IPS-18a (cell line): ENCODE data around the gene TOX4.

ENCODE experiments used
- H3K27ac ChIP-seq: one replicate; pipeline ENCODE4 v1.5.1; 2013; ENCODE audit warnings: low read length
- H3K27me3 ChIP-seq: one replicate; pipeline ENCODE4 v1.6.1; 2013; ENCODE audit warnings: mild to moderate bottlenecking, low read length; ENCODE audit not compliant: control insufficient read depth, insufficient read depth
- H3K36me3 ChIP-seq: one replicate; pipeline ENCODE4 v1.6.1; 2013; ENCODE audit warnings: low read depth, low read length; ENCODE audit not compliant: control insufficient read depth
- H3K4me1 ChIP-seq: one replicate; pipeline ENCODE4 v1.6.1; 2013; ENCODE audit warnings: low read depth, low read length; ENCODE audit not compliant: control insufficient read depth
- H3K4me3 ChIP-seq: one replicate; pipeline ENCODE4 v1.5.1; 2013; ENCODE audit warnings: low read length
- H3K9ac ChIP-seq: one replicate; pipeline ENCODE4 v1.6.1; 2013; ENCODE audit warnings: mild to moderate bottlenecking, low read length, moderate library complexity
- H3K9me3 ChIP-seq: one replicate; pipeline ENCODE4 v1.6.1; 2013; ENCODE audit warnings: low read depth, low read length; ENCODE audit not compliant: control insufficient read depth

The TOX4 gene

GRCh38 chr14:21526672-21527317, 49.8 kb downstream of the TOX4 start:
- no peaks in the 10 kb centered on the region for H3K27me3 ChIP-seq
- peak overlapping the region; percentile 95 for H3K27ac ChIP-seq
- H3K4me1 ChIP-seq: peaks cover 69% of the 10 kb centered on the region
- peak overlapping the region; percentile 72 for H3K9ac ChIP-seq
- peaks cover 36% of the 10 kb centered on the region for H3K36me3 ChIP-seq
- H3K9me3 ChIP-seq: no peaks in the 10 kb centered on the region
- H3K4me3 ChIP-seq: peak overlapping the region; percentile 77

DNA sequence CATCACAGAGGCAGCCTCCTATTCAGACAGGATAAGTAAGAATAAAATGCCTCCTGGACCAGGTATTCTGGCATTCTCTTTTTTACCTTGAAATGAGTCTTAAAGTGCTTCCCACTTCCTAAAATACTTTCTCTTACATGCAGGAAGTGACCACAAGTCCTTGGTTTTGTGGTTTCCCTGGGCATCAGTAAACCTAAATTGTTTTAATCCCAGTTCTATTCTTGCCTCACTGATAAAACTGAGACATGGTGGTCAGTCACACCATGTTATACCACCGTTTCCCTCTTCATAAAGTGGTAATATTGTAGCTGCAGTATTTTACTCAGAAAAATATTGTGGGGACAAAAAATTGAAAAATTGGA, 50.3 kb downstream of the TOX4 start:
- Histone ChIP-seq H3K4me3 (peak overlapping the region; percentile 77), H3K27me3 (no peaks in the 10 kb centered on the region), H3K4me1 (peaks cover 66% of the 10 kb centered on the region), H3K9ac (peak overlapping the region; percentile 72), H3K36me3 (peaks cover 31% of the 10 kb centered on the region), H3K27ac (peak overlapping the region; percentile 95), H3K9me3 (no peaks in the 10 kb centered on the region)

DNA sequence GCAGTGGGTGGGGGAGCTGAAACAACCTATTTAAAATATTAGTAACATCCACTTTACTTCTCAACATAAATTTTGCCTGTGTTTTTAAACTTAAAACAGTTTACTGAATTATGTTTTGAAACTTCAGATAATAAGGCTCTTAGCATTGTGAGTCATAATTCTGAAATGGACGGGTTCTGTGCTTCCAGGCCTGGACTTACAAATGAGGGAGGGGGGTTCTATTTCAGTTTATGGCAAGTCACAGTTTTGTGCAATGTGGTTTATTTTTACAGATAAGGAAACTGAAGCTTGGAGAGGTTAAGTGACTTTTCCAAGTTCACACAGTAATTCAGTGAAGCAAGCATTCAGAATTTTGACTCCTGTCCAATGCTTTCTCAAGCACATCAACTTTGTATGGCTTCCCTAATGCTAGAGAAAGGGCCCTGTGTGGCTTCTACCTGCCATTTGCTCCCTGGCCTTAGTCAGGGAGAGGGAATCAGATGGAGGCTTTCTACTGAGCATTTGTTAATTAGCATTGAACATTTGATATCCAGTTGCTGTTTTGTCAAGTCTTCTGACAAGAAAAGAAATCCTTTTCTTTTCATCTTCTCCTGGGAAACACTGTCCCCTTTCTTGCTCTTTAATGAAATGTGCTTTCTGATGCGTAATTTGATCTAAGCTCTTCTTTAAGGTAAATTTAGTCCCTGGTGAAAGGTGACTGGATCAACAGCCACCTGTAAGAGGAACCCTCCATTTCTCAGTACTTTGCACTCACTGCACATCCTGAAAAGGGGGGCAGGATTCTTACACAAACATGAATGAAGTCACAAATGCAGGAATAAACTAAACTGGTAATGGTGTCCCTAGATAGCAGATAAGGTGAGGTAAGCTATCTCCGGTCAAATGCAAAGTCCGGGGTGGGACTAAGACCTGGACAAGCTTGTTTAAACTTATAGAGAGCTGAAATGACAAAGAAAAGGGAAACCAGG, 51.7 kb downstream of the TOX4 start:
- peak overlapping the region; percentile 10 for H3K4me3 ChIP-seq
- peak overlapping the region; percentile 67 for H3K27ac ChIP-seq
- no peaks in the 10 kb centered on the region for H3K9me3 ChIP-seq
- peaks cover 17% of the 10 kb centered on the region for H3K36me3 ChIP-seq
- peak overlapping the region; percentile 72 for H3K9ac ChIP-seq
- H3K27me3 ChIP-seq: no peaks in the 10 kb centered on the region
- H3K4me1 ChIP-seq: peaks cover 61% of the 10 kb centered on the region

DNA sequence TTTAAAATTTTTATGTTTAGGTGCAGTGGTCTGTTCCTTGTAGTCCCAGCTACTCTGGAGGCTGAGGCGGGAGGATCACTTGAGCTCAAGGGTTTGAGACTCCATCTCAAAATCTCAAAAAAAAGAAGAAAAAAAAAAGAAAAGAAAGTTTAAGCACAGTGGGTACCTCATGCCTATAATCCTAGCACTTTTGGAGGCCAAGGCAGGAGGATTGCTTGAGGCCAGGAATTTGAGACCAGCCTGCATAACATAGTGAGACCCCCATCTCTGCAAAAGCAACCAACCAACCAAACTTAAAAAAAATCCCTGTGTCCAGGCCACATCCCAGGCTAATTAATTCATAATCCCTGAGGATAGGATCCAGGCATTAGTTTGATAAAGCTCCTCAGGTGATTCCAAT, 52.5 kb downstream of the TOX4 start:
- peaks cover 9% of the 10 kb centered on the region for H3K36me3 ChIP-seq
- H3K9me3 ChIP-seq: no peaks in the 10 kb centered on the region
- H3K4me3 ChIP-seq: no peak overlapping the region
- H3K27me3 ChIP-seq: no peaks in the 10 kb centered on the region
- H3K9ac ChIP-seq: peak overlapping the region; percentile 72
- peak overlapping the region; percentile 67 for H3K27ac ChIP-seq
- H3K4me1 ChIP-seq: peaks cover 59% of the 10 kb centered on the region

DNA sequence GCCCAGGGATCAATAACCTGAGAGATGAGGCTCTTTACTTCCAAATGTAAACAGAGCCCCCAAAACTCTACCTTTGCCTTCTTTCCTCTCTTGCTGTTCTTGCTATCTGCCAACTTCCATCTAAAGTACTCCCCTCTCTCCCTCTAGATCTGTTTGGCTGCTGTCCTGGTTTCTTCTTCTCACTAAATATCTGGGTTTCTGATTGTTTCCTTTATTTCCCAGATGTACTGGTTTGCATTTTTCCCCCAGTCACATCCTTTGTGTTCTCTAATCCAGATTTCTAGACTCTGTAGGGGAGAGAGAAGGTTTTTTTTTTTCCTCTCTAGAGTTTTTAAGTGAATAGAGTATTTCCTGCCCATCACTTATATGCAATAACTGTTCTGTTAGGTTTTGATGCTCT, 56.3 kb downstream of the TOX4 start:
- Histone ChIP-seq H3K36me3 (peaks cover under 1% of the 10 kb centered on the region), H3K9me3 (no peaks in the 10 kb centered on the region), H3K4me3 (peak overlapping the region; percentile 93), H3K4me1 (peaks cover 50% of the 10 kb centered on the region), H3K9ac (peak overlapping the region; percentile 98), H3K27me3 (no peaks in the 10 kb centered on the region), H3K27ac (peak overlapping the region; percentile 77)

- Histone ChIP-seq H3K36me3 (no peaks in the 10 kb centered on the region), H3K27me3 (no peaks in the 10 kb centered on the region), H3K9ac (peak overlapping the region; percentile 98), H3K27ac (peak overlapping the region; percentile 77), H3K9me3 (no peaks in the 10 kb centered on the region), H3K4me1 (peaks cover 50% of the 10 kb centered on the region), H3K4me3 (peak overlapping the region; percentile 93)
Observed at GRCh38 chr14:21534576-21534975, 57.6 kb downstream of the TOX4 start.

DNA sequence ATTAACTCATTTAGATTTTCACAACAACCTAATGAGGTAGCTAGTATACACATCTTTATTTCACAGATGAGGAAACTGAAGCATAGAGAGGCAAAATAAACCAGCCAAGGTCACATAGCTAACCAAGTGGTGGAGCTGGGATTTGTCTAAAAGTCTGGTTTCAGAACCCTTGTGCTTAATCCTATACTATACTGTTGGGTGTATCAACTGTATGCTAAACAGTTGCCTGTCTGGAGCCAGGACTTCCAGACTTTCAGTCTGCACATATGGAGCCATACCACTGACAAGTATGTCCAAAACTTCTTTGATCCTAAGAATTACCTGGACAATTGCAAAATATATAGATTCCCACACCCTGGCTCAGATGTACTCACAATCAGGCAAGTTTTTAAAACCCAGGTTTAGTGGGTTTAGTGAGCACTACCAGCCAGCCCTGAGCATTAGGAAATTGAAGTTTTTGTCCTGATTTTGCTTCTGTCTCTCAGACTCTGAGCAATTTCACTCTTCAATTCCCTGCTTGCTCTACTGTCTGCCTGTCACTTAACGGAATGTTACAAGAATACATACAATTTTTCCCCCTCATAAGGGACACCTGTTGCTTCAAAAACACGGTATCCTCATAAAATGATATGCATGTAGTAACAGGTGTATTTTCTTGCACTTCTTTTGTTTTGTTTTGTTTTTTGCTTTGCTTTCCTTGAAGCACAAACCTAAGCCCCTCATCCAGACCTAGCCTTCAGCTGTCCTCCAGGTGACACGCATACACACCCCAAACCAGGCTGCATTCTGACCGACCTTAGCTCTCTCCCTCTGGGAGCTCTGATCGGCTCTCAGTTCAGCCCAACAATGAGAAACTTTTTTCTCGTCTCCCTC, 58.8 kb downstream of the TOX4 start:
- peak overlapping the region; percentile 92 for H3K27ac ChIP-seq
- peaks cover 47% of the 10 kb centered on the region for H3K4me1 ChIP-seq
- H3K36me3 ChIP-seq: no peaks in the 10 kb centered on the region
- H3K4me3 ChIP-seq: peak overlapping the region; percentile 93
- H3K27me3 ChIP-seq: no peaks in the 10 kb centered on the region
- no peaks in the 10 kb centered on the region for H3K9me3 ChIP-seq
- peak overlapping the region; percentile 98 for H3K9ac ChIP-seq

DNA sequence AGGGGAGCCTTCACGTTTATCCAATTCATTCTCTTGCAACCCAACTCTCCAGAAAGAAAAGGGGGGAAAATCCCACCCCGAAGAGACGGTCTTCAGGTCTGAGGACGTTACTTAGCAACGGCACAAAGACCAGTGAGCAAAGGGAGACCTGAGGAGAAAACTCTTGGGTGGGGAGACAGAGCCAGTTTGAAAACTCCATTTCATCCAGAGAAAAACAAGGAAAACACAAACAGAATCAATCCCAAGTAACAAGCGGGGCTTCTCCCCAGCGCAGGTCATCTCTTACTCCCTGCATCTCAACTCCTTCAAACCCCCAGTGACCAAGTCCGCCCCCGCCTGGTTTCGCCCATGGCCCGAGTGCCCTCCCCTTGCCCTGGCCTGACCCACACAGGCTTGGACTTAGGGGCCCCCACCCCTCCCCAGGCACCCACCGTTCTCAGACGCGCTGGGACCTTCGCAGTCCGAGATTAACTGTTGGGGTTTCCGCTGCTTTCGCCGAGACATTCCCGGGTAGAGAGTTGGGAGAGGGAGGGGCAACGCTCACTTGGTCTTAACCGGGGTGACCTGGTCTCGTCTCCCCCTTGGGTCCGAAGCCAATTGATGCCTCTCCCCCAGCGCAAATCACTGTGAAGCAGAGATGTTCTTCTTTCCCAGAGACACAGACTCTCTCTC, 59.6 kb downstream of the TOX4 start:
- H3K9me3 ChIP-seq: no peaks in the 10 kb centered on the region
- peak overlapping the region; percentile 92 for H3K27ac ChIP-seq
- peaks cover 43% of the 10 kb centered on the region for H3K4me1 ChIP-seq
- no peaks in the 10 kb centered on the region for H3K36me3 ChIP-seq
- peak overlapping the region; percentile 98 for H3K9ac ChIP-seq
- peak overlapping the region; percentile 93 for H3K4me3 ChIP-seq
- H3K27me3 ChIP-seq: no peaks in the 10 kb centered on the region

DNA sequence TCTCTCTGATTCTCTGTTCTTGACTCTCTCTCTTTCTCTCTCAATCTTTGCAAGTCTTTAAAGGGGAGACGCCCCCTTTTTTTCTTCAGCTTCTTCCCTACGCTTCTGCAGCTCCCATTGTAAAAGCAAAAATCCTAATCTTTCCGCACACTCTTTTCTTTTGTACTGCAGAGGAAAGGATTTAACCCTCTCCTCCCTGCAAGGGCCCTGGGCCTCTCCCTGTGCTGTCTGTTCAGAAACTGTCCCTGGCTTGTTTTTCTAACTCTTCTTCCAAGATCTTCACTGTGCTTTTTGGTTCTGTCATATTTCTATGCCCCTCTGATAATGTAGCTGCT, 60.1 kb downstream of the TOX4 start:
- peak overlapping the region; percentile 93 for H3K4me3 ChIP-seq
- peaks cover 48% of the 10 kb centered on the region for H3K4me1 ChIP-seq
- no peaks in the 10 kb centered on the region for H3K27me3 ChIP-seq
- H3K36me3 ChIP-seq: no peaks in the 10 kb centered on the region
- H3K27ac ChIP-seq: peak overlapping the region; percentile 92
- no peaks in the 10 kb centered on the region for H3K9me3 ChIP-seq
- H3K9ac ChIP-seq: peak overlapping the region; percentile 98

GRCh38 chr14:21539189-21539940, 62.4 kb downstream of the TOX4 start:
- no peaks in the 10 kb centered on the region for H3K9me3 ChIP-seq
- H3K27me3 ChIP-seq: no peaks in the 10 kb centered on the region
- H3K9ac ChIP-seq: peak overlapping the region; percentile 40
- H3K4me1 ChIP-seq: peaks cover 48% of the 10 kb centered on the region
- H3K27ac ChIP-seq: peak overlapping the region; percentile 73
- H3K4me3 ChIP-seq: peak overlapping the region; percentile 48
- no peaks in the 10 kb centered on the region for H3K36me3 ChIP-seq
